Retina (tissue), 1 donor: ENCODE data around the gene ADNP2.

ENCODE experiments used
- DNase-seq: peaks from one replicate; pipeline ENCODE4 v3.0.0-alpha.2; 2016

ADNP2 gene, protein sequence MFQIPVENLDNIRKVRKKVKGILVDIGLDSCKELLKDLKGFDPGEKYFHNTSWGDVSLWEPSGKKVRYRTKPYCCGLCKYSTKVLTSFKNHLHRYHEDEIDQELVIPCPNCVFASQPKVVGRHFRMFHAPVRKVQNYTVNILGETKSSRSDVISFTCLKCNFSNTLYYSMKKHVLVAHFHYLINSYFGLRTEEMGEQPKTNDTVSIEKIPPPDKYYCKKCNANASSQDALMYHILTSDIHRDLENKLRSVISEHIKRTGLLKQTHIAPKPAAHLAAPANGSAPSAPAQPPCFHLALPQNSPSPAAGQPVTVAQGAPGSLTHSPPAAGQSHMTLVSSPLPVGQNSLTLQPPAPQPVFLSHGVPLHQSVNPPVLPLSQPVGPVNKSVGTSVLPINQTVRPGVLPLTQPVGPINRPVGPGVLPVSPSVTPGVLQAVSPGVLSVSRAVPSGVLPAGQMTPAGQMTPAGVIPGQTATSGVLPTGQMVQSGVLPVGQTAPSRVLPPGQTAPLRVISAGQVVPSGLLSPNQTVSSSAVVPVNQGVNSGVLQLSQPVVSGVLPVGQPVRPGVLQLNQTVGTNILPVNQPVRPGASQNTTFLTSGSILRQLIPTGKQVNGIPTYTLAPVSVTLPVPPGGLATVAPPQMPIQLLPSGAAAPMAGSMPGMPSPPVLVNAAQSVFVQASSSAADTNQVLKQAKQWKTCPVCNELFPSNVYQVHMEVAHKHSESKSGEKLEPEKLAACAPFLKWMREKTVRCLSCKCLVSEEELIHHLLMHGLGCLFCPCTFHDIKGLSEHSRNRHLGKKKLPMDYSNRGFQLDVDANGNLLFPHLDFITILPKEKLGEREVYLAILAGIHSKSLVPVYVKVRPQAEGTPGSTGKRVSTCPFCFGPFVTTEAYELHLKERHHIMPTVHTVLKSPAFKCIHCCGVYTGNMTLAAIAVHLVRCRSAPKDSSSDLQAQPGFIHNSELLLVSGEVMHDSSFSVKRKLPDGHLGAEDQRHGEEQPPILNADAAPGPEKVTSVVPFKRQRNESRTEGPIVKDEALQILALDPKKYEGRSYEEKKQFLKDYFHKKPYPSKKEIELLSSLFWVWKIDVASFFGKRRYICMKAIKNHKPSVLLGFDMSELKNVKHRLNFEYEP

GRCh38 chr18:80108739-80109675 is at the start of gene ADNP2:
ADNP2 (plus strand) TSS chr18:80109262; CDS start chr18:80117543, 8,281 bp downstream.
- DNase-seq: peak; percentile 93

- no peak for DNase-seq
These were observed 49.1 kb upstream of the ADNP2 start for GRCh38 chr18:80059945-80060344.

GRCh38 chr18:80065705-80066104 is 43.4 kb upstream of the ADNP2 start:
- DNase-seq: no peak

GRCh38 chr18:80067321-80067720 is 41.7 kb upstream of the ADNP2 start:
- DNase-seq: no peak

DNA sequence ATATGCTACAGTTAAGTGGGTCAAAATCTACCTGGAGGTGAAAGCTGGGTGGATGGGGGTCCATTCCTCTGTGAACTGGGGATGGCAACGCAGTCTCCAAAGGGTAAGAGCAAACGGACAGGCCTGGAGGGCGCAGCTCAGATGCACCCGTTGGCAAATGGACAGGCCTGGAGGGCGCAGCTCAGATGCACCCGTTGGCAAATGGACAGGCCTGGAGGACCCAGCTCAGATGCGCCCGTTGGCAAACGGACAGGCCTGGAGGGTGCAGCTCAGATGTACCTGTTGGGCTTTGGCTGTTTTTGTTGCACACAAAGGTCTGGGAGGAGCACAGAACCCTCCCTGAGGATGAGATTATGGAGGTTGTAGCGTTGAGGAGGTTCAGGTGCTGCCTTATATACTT is 41.2 kb upstream of the ADNP2 start:
- DNase-seq: no peak

GRCh38 chr18:80068571-80069272 is 40.3 kb upstream of the ADNP2 start:
- no peak for DNase-seq

DNA sequence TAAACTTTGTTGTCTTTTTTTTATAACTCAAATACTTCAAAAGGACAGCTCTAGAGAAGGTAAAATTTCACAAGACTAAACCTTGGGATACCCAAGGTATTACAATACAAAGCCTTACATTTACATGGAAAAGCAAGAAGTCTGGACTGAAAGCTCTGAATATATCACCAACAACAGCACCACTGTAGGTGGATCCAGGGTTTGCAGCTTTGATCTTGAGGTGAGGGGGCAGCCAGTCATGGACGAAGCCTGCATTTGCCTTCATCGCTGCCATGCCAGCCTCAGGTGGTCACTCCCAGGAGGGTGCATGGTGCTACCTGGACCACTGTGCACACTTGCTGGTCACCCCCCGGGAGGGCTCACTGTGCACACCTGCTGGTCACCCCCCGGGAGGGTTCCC is 38.2 kb upstream of the ADNP2 start:
- no peak for DNase-seq

DNA sequence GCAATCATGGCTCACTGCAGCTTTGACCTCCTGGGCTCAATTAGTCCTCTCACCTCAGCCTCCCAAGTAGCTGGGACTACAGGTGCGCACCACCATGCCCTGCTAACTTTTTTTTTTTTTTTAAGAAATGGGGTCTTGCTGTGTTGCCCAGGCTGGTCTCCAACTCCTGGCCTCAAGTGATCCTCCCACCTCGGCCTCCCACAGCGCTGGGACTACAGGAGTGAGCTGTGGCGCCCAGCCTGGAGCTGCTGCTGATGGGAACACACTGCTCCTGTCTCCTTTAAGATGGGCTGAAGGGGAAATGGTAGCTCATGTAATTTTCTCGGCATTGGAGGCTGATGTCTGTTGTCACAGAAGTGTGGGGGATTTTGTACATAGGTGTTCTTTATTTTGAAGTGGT is 34.9 kb upstream of the ADNP2 start:
- DNase-seq: no peak

DNA sequence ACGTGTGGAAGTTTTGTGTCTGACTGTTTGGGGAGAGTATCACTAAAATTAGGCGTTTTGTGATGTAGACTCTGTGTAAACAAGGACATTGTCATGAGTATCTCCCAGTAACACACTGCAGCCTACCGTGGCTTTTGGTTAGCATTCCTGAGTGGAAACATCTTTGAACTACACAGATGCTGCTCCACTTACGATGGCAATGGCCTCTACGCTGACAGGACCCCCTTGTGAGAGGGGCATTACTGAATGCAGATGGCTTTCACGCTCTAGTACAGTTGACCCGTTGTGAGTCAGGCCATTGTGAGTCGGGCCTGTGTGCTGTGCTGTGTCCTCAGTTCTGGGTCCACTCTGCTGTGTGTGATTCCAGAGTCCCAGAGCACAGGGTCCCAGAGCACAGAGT is 34.4 kb upstream of the ADNP2 start:
- DNase-seq: no peak

DNA sequence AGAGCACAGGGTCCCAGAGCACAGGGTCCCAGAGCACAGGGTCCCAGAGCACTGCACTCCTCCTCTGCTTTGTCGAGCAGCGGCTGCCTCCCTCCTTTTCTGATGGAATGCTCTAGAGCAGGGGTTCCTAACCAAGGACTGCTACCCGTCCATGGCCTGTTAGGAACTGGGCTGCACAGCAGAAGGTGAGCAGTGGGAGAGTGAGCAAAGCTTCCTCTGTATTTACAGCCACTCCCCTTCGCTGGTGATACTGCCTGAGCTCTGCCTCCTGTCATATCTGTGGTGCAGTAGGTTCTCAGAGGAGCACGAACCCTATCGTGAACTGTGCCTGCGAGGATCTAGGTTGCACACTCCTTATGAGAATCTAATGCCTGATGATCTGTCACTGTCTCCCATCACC is 33.1 kb upstream of the ADNP2 start:
- no peak for DNase-seq

- no peak for DNase-seq
These were observed 32.7 kb upstream of the ADNP2 start for GRCh38 chr18:80076379-80076778.

GRCh38 chr18:80077873-80078272 is 31.2 kb upstream of the ADNP2 start:
- no peak for DNase-seq

DNA sequence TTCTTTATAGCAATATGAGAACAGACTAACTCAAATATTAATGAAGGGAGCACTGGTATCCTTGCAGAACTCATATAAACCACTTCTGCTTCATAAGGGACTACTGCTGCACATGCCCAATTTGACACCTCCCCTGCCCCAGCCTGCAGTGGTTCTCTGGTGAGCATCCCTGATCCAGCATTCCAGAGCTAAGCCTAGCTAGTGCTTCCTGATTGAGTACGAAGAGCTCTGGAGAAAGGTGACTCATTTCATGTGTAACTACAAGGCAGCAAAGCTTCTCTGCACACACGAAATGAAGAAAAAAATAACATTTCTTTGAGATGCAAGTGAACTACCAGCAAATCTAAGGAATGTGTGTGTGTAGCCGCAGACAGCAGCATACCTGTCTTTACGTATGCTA is 22.8 kb upstream of the ADNP2 start:
- DNase-seq: no peak

DNA sequence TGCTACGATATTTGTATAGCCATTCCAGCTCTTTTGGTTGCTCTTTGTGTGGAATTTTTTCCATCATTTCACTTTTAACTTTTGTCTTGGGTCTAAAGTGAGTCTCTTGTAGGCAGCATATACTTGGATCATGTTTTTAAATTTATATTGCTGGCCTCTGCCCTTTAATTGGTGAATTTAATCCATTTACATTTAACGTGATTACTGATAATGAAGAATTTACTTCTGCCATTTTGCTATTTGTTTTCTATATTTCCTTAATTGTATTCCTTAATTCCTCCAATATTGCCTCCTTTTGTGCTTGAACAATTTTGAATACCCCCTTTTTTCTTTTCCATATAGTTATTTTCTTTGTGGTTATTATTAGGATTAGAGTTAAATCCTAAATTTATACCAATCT is 21.0 kb upstream of the ADNP2 start:
- no peak for DNase-seq

- no peak for DNase-seq
These were observed 20.2 kb upstream of the ADNP2 start for GRCh38 chr18:80088823-80089222.

GRCh38 chr18:80095414-80095813 is 13.6 kb upstream of the ADNP2 start:
- DNase-seq: no peak

GRCh38 chr18:80096032-80096565 is 13.0 kb upstream of the ADNP2 start:
- no peak for DNase-seq

DNA sequence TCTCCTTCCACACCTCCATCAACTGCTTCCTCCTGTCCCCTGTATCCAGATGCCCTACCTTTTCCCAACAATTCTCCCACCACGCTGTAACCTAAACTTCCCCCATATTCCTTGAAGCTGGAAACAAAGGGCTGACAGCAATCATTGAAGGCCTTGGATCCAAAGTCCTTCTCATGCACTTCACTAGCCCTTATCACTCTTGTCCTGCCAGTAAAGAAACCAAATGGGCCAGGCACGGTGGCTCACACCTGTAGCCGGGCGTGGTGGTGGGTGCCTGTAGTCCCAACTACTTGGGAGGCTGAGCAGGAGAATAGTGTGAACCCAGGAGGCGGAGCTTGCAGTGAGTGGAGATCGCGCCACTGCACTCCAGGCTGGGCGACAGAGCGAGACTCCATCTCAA is 11.9 kb upstream of the ADNP2 start:
- DNase-seq: no peak

DNA sequence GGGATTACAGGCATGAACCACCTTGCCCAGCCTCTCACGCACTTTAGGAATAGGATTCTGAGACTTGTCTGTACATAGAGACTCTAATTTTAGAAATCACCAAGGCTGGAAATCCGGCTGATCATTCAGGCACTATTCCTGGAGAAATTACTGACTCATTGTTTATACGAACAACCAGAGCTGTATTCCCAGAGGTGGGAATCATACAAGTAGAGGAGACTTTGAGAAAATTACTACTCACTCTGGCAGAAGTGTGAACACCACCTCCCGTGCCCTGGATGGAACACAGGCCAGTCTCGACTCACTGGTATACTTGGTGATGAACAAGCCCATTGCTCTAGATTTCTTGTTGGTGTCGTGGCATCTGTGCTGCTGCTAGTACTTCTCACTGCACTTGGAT is 5.8 kb upstream of the ADNP2 start:
- no peak for DNase-seq

GRCh38 chr18:80104364-80104779 is 4.7 kb upstream of the ADNP2 start:
- DNase-seq: no peak
